ENCODE results near the gene NECAB3. TPM values are rescaled to one million over a fixed set of nuclear protein-coding genes. Genes with fewer than 3 reads are reported as not detected.

The NECAB3 gene
- total and polyA plus RNA-seq, 2 of the 13 experiments (the other 11 are each of a cell fraction or from before 2014, with no cell fraction given): 61.5 to 65.5 TPM

DNA sequence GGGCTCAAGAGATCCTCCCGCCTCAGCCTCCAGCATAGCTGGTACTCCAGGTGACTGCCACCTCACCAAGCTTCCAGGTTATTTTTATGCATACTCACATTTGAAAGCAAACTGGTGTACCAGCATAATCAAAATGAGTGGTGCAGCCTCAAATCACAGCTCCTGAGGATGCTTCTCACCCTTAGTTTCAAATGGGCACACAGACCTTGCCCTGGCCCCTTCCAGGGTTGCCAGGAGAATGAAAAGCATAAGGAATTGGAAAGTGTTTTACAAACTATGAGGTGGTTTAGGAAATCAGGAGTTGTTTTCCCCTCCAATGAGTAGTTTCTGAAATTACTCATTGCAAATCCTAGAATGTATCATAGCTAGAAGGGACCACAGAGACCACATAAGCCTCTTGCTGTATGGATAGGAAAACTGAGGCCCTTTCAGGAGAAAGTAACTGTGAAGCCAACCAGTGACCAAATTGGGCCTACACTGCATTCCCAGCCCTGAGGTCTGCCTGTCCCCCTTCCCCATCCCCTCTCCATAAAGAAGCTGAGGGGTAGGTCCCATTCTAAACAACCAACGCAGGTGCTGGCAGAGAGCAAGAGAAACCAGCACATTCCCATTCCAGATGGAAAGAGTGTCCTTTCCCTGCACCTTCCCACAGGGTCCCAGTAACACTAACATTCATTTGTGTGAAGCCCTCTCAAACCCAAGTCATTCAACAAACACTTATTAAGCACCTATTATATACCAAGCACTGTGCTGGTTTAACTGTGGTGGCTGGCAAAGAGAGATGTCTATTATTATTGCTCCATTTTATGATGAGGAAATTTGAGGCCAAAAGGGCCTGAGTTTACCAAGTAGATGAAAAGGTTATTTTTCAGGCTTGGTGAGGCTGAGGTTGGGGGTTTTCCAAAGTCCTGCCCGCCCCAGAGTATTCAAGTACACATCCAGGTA lies 14.0 kb upstream of the NECAB3 start:
- 50% methylated on average over 3 of the region's 3 CpGs for WGBS (ENCODE audit: low lambda C conversion rate)
- ATAC-seq (no peak), DNase-seq (ENCODE audit: low spot score) (no peak), FAIRE-seq (no peak)
- Histone ChIP-seq H3K27me3 (ENCODE audit: control insufficient read depth in 1 of 2, insufficient read depth in 2 of 2, low read length in 2 of 2) (no peaks in the 10 kb centered on the region), H3K36me3 (replicated peaks in 1 of 2; ENCODE audit: control insufficient read depth in 1 of 2, insufficient read depth in 2 of 2, low read length in 2 of 2) (no peaks in the 10 kb centered on the region), H2AFZ (ENCODE audit: low read length) (peak overlapping the region; percentile 23), H3K27ac (ENCODE audit: extremely low read length, insufficient read depth, low read length) (no peak overlapping the region), H3K4me3 (replicated peaks in 1 of 3; ENCODE audit: insufficient read depth in 1 of 3, low read depth in 2 of 3, low read length in 3 of 3) (peak overlapping the region in 1 of 3 experiments; percentile 1; a peak in 1 of 6 replicates), H3K4me1 (ENCODE audit: insufficient read depth, low read length) (peaks cover 75% of the 10 kb centered on the region), H3K79me2 (ENCODE audit: insufficient read depth, low read length) (peaks cover 18% of the 10 kb centered on the region), H3K4me2 (ENCODE audit: low read depth, low read length) (peak overlapping the region; percentile 47), H4K20me1 (ENCODE audit: insufficient read depth, low read length) (no peaks in the 10 kb centered on the region), H3K9ac (ENCODE audit: insufficient read depth, low read depth, low read length) (peak overlapping the region; percentile 12; the same call in 1 of the 2 replicates), H3K9me3 (ENCODE audit: low read length) (no peaks in the 10 kb centered on the region)
- ChIA-PET CTCF (ENCODE audit: low intra/inter-chr PET ratio, low total read pairs) (no interaction called here), POLR2A (interaction anchor here (0.7 to 1.2 kb wide), 4 partner anchors 14 to 424 kb away, joined by 3 to 4 read pairs (median 3); partner anchors contain the start of gene EIF2S2)
- intact Hi-C loops (cut with micrococcal nuclease; ENCODE audit: unreplicated experiment) (loop anchor here (2.0 to 5.0 kb wide), 3 partner anchors 15 to 124 kb away; partner anchors contain the start of gene CHMP4B), in situ Hi-C loops (cut with HindIII; ENCODE audit: extremely low pct_ligation_motif_present, low pct_unique_long_range_greater_than_20kb) (no loop called here)
- no TSS peak for BruUV-seq (replicated peaks)
- no peak for TF ChIP-seq ZKSCAN1 (IDR thresholded peaks at IDR 0.05; ENCODE audit: low read length)
- no peak for TF ChIP-seq NFRKB (IDR thresholded peaks at IDR 0.05)
- TF ChIP-seq ZNF3 (CRISPR knock-in tag; IDR thresholded peaks at IDR 0.05): peak; percentile 14; the same call in 1 of the 2 replicates
- TF ChIP-seq, protein P1, sequence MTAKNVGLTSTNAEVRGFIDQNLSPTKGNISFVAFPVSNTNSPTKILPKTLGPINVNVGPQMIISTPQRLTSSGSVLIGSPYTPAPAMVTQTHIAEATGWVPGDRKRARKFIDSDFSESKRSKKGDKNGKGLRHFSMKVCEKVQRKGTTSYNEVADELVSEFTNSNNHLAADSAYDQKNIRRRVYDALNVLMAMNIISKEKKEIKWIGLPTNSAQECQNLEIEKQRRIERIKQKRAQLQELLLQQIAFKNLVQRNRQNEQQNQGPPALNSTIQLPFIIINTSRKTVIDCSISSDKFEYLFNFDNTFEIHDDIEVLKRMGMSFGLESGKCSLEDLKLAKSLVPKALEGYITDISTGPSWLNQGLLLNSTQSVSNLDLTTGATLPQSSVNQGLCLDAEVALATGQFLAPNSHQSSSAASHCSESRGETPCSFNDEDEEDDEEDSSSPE (CRISPR knock-in tag; IDR thresholded peaks at IDR 0.05): 0 out of 2 replicates have a peak, but pooled peaks have one; percentile 15
- TF ChIP-seq IRF2 (CRISPR knock-in tag; IDR thresholded peaks at IDR 0.05): 0 out of 2 replicates have a peak, but pooled peaks have one; percentile 5
- TF ChIP-seq NKX3-1 (CRISPR knock-in tag; IDR thresholded peaks at IDR 0.05): no peak
- no peak for TF ChIP-seq PHF20 (CRISPR knock-in tag; IDR thresholded peaks at IDR 0.05)
- no peak for TF ChIP-seq MED1 (CRISPR knock-in tag; IDR thresholded peaks at IDR 0.05)
- 0 out of 2 replicates have a peak, but pooled peaks have one; percentile 4 for TF ChIP-seq NFE2L2 (IDR thresholded peaks at IDR 0.05; ENCODE audit: low read length)
- TF ChIP-seq, protein P2, sequence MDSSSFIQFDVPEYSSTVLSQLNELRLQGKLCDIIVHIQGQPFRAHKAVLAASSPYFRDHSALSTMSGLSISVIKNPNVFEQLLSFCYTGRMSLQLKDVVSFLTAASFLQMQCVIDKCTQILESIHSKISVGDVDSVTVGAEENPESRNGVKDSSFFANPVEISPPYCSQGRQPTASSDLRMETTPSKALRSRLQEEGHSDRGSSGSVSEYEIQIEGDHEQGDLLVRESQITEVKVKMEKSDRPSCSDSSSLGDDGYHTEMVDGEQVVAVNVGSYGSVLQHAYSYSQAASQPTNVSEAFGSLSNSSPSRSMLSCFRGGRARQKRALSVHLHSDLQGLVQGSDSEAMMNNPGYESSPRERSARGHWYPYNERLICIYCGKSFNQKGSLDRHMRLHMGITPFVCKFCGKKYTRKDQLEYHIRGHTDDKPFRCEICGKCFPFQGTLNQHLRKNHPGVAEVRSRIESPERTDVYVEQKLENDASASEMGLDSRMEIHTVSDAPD (CRISPR knock-in tag; IDR thresholded peaks at IDR 0.05): no peak
- TF ChIP-seq ZNF101 (CRISPR knock-in tag; IDR thresholded peaks at IDR 0.05; ENCODE audit: borderline replicate concordance, low read depth): no peak
- no peak for TF ChIP-seq KDM4B (CRISPR knock-in tag; IDR thresholded peaks at IDR 0.05)
- TF ChIP-seq THAP11 (CRISPR knock-in tag; IDR thresholded peaks at IDR 0.05): 0 out of 2 replicates have a peak, but pooled peaks have one; percentile 4
- no peak for TF ChIP-seq ZNF121 (CRISPR knock-in tag; IDR thresholded peaks at IDR 0.05)
- TF ChIP-seq ZNF607 (CRISPR knock-in tag; IDR thresholded peaks at IDR 0.05; ENCODE audit: borderline replicate concordance): 0 out of 2 replicates have a peak, but pooled peaks have one; percentile 26
- TF ChIP-seq JUN (CRISPR knock-in tag; IDR thresholded peaks at IDR 0.05): peak; percentile 17; the same call in 1 of the 2 replicates
- TF ChIP-seq ZNF136 (CRISPR knock-in tag; IDR thresholded peaks at IDR 0.05; ENCODE audit: low read depth): no peak
- TF ChIP-seq ZKSCAN8 (CRISPR knock-in tag; IDR thresholded peaks at IDR 0.05; ENCODE audit: borderline replicate concordance): peak; percentile 98
- no peak; the same call in 1 of the 2 replicates for TF ChIP-seq RFXAP (CRISPR knock-in tag; IDR thresholded peaks at IDR 0.05; ENCODE audit: borderline replicate concordance)
- no peak for TF ChIP-seq SAP130 (CRISPR knock-in tag; IDR thresholded peaks at IDR 0.05; ENCODE audit: low read depth)
- TF ChIP-seq ZBTB42 (CRISPR knock-in tag; IDR thresholded peaks at IDR 0.05): no peak
- TF ChIP-seq, protein P3, sequence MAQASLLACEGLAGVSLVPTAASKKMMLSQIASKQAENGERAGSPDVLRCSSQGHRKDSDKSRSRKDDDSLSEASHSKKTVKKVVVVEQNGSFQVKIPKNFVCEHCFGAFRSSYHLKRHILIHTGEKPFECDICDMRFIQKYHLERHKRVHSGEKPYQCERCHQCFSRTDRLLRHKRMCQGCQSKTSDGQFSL (CRISPR knock-in tag; IDR thresholded peaks at IDR 0.05): no peak
